ENCODE results near the gene CCM2.

DNA sequence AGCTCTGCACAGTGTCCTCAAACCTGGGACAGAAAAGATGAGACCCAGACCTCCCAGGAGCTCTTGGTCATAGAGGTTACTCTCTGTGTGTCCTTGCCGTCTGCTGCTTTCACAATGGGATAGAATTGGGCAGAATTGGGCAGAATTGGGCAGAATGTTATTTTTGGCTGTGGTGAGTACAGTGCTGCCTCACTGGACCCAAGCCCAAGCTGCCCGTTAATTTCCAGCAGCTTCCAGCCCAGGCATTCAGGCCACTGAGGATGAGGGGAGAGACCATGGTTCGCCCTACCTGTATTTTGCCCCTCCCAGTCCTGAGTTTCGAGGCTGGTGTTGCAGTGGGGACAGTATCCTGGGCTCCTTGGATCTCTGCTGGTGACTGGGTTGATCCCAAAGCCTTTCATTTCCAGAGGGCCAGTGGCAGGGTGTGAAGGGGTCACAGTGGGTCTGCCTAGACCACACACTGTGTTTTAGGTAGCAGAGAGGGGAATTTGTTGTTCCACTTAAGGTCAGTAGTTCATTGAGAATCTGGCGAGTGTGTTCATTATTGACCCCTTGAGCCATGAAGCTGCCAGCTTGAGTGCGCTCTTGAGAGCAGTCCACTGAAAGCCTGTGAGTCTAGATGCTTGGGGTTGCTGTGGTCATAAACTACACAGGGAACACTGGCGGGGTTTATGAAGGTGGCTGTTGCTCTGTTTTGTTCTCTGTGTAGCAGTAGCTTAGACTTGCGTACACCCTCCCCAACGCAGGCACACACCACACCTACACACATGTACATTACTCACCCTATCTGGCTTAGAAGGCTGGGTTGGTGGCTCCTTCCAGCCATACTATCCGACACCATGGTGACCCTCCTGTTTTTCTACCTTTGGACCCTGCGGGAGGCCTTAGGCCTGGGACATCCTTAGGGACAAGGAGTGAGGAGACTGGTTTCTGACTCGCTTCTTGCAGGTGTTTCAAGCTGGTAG, 65.3 kb downstream of the CCM2 start:
- TF ChIP-seq, protein P1, sequence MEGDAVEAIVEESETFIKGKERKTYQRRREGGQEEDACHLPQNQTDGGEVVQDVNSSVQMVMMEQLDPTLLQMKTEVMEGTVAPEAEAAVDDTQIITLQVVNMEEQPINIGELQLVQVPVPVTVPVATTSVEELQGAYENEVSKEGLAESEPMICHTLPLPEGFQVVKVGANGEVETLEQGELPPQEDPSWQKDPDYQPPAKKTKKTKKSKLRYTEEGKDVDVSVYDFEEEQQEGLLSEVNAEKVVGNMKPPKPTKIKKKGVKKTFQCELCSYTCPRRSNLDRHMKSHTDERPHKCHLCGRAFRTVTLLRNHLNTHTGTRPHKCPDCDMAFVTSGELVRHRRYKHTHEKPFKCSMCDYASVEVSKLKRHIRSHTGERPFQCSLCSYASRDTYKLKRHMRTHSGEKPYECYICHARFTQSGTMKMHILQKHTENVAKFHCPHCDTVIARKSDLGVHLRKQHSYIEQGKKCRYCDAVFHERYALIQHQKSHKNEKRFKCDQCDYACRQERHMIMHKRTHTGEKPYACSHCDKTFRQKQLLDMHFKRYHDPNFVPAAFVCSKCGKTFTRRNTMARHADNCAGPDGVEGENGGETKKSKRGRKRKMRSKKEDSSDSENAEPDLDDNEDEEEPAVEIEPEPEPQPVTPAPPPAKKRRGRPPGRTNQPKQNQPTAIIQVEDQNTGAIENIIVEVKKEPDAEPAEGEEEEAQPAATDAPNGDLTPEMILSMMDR (IDR thresholded peaks at IDR 0.05 in 8 of 11, conservative IDR thresholded peaks at IDR 0.05 in 3 of 11), result no peak
- TF ChIP-seq POLR2A (IDR thresholded peaks at IDR 0.05) (no peak), POLR2AphosphoS5 (IDR thresholded peaks at IDR 0.05) (no peak)
